Gastroesophageal sphincter (tissue), 3 donors: ENCODE data around the gene ROS1.

Source experiments
- CTCF ChIP-seq, 4 experiments: fragments of 200-600 bp in 2 of 4; fragments of 450-650 bp in 2 of 4; sonication (generic) in 1 of 4; IDR thresholded peaks; one replicate each; pipeline ENCODE4 v1.5.1; 2017 to 2019; ENCODE audit warnings: antibody characterized with exemption in 4 of 4, mild to moderate bottlenecking in 2 of 4, moderate library complexity in 2 of 4
- POLR2A ChIP-seq, 2 donors: fragments of 450-650 bp; IDR thresholded peaks; one replicate each; pipeline ENCODE4 v1.6.1; 2017; ENCODE audit warnings: antibody characterized with exemption in 2 of 2, mild to moderate bottlenecking in 2 of 2, moderate library complexity in 1 of 2

GRCh38 chr6:117401799-117402198 is 23.9 kb downstream of the ROS1 start:
- TF ChIP-seq POLR2A (IDR thresholded peaks at IDR 0.05), result no peak
- no peak for TF ChIP-seq CTCF (IDR thresholded peaks at IDR 0.05)
